Stimulated activated naive CD8-positive, alpha-beta T cell treated with anti-CD3 and anti-CD28 coated beads, Interleukin-15, Interleukin-2, amounts not matched to agents 100 U/mL and 50 U/mL, for 24 hours (primary cell): Measurements from ENCODE around the gene REPIN1.

Source experiments
- ATAC-seq: fragments of 150-1000 bp; cut with Tn5 transposase; one replicate; pipeline ENCODE4 v1.10.0; 2021
- DNase-seq: peaks from one replicate; pipeline ENCODE4 v3.0.0; 2021

The REPIN1 gene

DNA sequence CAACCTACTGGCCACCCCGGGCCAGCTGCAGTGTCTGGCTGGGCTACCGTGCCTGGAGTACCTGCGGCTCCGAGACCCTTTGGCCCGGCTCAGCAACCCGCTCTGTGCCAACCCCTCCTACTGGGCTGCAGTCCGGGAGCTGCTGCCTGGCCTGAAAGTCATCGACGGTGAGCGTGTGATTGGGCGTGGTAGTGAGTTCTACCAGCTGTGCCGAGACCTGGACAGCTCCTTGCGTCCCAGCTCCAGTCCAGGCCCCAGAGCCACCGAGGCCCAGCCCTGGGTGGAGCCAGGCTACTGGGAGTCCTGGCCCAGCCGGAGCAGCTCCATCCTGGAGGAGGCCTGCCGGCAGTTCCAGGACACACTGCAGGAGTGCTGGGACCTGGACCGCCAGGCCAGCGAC, 31.4 kb upstream of the REPIN1 start:
- DNase-seq (no peak), ATAC-seq (no peak)

DNA sequence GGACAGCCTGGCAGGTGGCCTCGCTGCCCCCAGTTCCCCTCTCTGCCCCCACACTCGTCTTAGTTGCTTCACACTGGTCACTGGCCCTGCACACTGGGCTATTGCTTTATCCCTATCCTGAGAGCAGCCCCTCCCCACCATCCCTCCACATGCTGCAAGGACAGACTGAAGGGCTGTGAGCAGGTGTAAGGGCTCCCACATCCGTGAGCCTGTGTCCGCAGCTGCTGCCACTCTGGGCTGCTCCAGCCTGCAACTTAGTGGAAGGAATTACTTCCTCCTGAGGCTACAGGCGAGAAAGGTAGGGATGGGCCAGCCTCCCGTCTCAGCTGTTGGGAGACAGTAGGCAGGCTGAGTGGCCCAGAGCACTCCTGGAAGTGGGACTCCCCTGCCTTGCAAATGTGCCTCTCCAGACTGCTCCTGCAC, 31.0 kb upstream of the REPIN1 start:
- DNase-seq (no peak), ATAC-seq (no peak)

DNA sequence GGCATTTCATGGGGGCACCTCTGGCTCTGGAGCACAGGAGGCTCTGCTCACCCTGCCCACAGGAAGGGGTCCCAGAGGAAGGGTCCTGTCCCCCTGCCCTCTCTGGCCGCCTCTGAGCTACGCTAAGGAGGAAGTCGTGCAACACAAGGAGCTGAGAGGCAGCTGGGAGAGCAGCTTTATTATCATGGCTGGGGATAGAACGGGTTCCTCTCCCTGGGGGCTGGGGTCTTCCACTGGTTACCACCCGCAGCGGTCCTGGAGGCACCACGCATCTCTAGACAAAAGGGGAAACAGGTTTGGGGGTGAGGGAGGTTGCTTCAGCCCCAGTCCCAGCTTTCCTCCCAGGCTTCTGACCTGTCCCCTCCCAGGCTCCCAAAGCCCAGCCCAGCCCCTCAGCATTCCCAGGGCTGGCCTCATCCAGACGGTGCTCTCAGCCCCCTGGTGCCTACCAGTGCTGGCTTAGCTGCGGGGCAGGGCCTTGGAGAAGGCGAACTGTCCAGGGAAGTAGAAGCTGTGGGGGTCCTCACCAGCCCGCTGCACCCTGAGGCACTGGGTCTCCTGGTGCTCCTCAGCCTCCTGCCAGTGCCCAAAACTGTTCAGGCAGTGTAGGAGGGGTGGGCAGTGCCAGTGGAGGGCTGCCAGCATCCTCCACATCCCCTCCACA, 30.3 kb upstream of the REPIN1 start:
- DNase-seq (no peak), ATAC-seq (no peak)

DNA sequence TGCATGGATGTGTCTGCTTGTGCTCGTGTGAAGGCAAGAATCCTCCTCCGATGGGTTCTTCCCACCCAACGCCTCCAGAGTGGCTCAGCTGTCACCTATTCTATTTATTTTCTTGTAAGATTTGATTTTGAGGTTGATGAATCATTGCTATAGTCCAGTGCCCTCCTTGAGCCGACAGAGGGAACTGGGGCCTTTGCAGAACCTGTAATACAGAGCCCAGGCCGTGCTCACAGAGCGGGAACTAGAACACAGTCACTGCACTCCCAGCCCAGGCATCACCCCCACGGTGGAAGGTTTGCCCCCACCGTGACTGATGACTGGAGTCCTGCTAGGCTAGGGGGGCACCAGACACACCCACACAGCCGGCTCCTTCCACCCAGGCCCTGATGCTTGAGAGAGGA, 29.2 kb upstream of the REPIN1 start:
- DNase-seq (no peak), ATAC-seq (peak; percentile 4)

DNA sequence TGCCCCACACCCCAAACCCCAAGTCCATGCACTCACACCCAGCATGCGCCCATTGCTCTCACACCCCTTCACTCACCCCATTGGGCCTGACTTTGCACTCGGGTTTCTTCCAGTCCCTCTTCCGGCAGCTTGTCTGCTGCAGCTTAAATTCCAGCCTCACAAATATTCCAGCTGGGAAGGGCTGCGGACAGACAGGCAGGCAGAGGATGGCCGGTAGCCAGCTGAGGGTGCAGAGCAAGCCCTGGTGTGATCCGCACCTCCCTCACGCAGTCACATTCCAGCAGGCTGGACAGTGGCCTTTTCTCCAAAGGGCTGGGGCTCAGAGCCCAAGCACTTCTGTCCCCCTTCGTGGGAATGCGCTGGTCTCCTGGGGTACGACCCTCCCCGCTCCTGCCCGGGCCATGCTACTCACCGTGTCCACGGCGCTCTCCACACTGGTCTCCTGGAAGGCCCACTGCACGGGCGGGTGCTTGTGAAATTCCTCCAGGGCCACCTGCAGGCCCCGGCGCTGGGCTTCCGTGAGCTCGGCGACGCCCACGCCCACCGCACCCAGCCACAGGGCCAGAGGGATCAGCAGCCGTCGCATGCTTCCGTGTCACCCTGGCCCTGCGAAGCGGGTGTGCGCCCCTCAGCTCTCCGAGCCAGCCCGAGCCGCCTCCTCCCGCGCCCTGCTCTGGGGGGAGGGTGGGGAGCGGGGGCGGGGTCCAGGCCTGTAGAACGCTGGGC, 28.4 kb upstream of the REPIN1 start:
- peak; percentile 39 for DNase-seq
- ATAC-seq, result peak; percentile 20

DNA sequence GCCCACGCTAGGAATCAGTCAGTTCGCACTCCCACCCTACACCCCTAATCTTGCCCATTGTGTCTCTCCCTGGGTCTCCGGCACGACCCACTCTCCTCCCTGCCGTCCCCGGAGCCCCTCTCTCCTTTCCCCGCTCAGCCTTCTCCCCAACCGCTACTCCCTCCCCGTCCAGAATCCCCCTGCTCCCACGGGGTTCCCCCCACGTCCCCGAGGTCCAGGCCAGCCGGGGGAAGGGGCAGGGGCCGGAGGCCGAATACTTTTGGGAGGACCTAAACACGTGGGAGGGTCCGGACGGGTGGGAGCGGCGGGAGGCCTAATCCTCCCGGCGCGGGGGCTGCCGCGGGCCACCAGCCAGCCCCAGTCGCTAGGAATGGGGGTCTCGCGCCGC, 27.8 kb upstream of the REPIN1 start:
- no peak for DNase-seq
- ATAC-seq, result no peak

DNA sequence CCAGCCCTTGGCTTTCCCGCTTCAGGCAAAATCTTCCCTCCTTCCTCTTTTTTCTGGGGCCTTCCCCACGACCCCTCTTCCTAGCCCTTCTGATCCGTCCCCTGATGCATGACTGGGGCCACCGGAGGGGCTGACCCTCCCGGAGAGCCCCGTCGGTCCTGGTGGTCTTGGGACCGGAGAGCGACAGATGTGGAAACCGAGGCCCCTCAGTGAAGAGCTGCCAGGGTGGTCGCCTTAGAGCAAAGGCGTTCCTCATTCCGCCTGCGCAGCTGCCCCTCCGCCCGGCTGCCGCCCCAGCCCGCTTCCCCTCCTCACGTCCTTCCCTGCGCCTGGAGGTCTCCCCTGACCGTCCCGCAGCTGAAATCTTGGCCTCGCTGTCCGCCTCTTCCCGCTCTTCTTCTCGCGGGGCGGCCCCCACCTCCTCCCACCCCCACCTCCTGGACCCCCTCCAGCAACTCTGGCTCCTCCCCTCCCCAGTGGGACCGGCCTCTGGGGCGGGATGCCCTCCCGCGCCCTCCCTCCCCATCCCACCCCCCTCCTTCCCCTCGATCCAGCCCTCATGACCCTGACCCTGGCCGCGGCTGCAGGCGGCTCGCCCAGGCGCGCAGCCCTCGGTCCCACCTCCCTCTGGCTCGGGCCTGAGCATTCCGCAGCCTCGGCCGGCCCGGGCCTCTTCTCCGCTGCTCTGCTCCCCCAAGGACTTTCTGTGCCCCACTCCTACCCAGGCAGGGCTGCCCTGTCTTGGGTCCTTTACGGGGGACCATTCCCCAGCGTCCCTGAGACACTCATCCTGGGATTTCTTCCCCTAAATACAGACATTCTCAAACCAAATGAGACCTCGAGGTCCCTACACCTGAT, 27.1 kb upstream of the REPIN1 start, which contains the start of gene RARRES2:
RARRES2 (minus strand) TSS at position 367 of the 858 bp plus-strand sequence. CDS start 1,020 bp downstream, outside the sequence.
- DNase-seq (no peak), ATAC-seq (no peak)

DNA sequence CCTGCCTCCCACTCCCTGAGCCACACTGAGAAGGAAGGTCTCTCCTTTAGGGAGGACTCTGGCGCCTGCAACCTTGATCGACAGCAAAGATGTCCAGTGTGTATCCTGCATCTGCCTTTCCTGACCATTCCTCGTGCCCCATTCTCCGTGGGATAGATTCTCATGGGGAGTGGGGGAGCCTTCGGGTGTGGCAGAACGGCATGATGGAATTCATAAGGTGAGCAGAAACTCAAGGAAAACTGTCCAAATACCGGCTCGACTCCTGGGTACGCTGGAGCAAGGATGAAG, 26.6 kb upstream of the REPIN1 start:
- no peak for ATAC-seq

DNA sequence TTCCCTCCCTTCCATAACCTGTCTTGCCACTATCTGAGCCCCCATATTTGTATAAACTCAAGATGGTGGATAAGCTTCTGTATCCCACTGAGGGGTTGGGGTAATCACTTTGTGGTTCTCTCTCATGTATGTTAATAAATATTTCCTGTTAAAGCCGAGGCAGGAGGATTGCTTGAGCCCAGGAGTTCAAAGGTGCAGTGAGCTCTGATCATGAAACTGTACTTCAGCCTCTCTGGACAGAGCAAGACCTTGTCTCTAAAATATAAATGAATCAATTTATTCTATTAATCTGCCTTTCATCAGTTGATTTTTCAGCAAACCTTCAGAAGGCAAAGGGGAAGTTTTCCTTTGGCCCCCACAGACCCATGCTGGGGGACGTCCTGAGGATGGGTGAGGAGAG, 25.4 kb upstream of the REPIN1 start:
- ATAC-seq (no peak), DNase-seq (no peak)

More for the DNA sequence above, 26.6 kb upstream of the REPIN1 start:
- DNase-seq, result no peak

DNA sequence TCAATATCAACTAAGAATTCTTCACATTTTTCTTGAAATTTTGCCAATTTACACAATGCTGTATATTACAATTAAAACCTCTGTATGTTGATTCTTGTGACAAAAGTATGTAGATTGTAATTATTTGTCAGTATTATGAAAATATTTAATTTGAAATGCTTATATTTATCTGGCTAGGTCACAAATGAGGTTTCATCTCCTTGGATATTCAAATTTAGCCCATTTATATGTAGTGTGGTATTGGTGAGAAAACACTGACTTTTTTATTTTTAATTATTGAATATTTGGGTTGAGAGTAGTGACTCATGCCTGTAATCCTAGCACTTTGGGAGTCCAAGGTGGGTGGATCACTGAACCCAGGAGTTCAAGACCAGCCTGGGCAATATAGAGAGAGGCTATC, 24.3 kb upstream of the REPIN1 start:
- ATAC-seq (no peak), DNase-seq (no peak)

DNA sequence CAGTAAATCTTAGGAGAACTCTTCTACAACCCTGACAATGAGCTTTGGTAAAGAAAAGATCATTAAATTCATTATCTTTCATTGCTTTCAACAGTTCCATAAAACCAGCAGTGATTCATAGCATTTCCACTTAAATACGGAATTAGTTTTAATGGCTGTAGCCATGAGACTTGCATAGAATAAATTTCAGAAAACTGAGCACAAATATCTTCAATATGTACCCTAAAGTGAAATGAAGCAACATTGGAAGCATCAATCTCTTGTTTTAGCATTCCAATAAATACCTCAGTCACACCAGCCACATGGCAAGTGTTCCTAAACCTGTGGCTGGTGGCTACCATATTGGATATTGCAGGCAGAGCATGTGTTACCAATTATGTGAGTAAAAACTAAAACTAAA, 23.6 kb upstream of the REPIN1 start:
- no peak for DNase-seq
- ATAC-seq, result no peak

DNA sequence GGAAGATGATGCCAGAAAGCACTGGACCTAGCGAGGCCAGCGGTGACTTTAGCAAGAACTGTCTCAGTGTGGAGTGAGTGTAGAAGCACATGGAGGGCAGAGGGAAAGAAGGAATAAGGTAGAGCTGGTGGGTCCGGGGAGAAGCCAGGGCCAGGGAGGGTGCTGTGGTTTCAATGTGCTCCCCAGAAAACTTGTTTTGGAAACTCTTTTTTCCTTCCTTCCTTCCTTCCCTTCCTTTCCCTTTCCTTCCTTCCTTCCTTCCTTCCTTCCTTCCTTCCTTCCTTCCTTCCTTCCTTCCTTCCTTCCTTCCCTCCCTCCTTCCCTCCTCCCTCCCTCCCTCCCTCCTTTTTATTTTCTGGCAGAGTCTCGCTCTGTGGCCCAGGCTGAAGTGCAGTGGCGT, 21.7 kb upstream of the REPIN1 start:
- ATAC-seq (no peak), DNase-seq (no peak)

DNA sequence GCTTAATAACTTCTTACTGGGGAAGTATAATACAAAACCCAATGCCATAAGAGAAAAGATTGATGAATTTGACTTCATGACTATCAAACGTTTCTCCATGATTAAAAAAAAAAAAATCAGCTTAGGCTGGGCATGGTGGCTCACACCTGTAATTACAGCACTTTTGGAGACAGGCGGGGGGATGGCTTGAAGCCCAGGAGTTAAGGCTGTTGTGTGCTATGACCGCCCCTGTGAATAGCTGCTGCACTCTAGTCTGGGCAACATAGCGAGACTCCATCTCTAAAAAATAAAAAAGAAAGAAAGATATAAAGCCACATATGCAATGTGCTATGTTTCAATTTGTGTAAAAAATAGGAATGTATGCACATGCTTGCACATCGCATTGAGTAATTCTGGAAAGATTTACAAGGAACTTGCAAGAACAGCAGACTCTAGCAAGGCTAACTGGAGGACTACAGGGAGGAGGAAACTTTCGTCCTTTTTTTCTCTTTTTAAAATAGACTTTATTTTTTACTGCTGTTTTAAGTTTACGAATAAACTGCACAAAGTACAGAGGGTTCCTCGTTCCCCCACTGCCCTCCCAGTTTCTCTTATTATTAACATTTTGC, 16.9 kb upstream of the REPIN1 start:
- DNase-seq (no peak), ATAC-seq (no peak)

DNA sequence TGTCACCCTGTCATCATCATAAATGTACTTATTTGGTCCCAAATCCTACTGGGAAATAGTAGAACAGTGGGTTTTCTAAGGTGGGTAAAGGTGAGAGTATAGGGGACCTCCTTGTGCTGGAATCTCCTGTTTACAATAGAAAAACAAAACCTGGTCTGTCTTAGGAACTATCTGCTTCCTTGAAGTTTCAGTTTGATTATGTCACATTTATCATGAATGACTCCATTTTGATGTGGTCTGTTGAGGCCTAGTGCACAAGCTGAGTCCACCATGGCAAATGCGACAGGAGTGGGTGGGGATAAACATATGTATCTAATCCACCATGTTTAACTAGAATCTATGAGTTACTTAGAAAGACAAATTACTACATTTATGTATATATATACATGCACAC, 13.0 kb upstream of the REPIN1 start:
- ATAC-seq (no peak), DNase-seq (no peak)

DNA sequence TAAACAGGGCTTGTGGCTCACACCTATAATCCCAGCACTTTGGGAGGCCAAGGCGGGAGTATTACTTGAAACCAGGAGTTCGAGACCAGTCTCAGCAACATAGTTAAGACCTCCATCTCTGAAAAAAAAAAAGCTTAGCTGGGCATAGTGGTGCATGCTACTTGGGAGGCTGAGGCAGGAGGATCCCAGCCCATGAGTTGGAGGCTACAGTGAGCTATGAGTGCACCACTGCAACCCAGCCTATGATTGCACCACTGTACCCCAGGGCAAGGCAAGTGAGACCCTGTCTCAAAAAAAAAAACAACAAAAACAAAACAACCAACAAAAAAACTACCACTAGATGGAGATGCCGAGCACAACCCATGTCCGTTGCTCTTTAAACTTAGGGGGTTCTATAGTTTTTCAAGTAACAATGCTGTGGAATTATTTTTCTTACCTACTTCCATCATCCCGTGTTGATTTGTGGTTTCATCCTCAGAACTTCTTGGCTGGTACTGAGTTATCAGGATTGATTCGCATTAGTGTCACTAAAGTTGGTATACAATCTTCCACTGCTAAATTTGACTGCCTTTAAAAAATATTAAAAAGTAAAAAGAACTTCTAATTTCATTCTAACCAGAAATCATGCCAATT, 12.2 kb upstream of the REPIN1 start:
- no peak for DNase-seq
- no peak for ATAC-seq

DNA sequence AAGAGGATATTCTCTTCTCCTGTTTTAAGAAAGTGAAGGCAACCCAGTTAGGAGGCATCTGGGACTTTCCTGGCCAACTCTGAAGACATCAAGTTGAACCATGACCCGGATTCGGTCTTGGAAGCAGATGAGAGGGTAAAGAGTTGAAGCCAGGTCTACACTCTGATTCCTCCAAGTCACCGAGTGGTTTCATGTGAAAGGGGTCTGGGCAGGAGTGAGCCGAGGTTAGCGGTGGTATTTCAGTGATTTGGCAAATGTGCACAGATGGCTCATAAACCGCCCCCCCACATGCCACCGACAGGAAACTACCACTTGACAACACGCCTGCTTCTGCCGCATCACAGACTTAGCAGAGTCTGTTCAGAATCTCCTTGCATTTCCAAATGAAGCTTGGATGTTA, 11.4 kb upstream of the REPIN1 start:
- ATAC-seq, result peak; percentile 81
- DNase-seq, result peak; percentile 72

DNA sequence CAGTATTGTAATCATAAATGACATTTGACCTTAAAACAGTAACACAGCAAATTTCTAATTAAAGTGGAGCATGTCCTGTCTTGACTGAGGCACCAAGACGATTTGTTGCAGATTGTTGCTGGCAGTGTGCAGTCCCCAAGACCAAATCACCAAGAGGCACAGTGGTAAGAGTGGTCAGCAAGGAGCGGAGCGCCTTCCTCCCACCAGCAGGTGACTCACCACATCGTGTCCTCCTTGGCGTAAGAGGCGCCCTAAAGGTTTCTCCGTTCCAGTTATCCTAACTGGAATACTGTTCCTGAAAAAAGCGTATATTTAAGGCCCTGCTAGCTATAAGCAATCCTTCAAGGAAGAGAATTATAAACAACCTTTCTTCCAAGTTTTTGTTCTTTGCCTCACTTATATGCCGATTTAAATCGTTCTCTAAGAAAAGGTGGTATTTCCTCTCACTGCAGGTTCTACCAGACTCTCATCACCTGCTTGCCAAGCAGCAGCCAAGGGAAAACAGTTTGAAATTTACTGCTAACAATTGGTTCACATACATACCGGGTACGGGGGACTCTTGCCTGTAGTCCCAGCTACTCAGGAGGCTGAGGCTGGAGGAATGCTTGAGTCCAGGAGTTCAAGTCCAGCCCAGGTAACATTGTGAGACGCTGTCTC, 10.7 kb upstream of the REPIN1 start:
- ATAC-seq (peak; percentile 38), DNase-seq (no peak)

DNA sequence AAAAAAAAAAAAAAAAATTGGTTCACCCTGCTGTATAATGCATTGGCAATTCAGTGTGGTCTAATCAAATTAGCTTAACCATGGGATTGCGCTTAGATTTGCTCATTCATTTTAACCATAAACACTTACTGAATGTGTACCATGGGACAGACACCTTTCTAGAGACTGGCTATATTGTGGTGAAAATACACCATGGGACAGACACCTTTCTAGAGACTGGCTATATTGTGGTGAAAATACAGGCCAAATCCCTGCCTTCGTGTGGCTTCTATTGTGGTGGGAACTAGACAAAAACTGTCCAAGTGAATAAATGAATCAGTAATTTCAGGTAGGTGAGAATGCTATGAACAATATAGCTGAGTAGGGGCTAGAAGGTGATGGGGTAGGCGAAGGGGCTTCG, 10.2 kb upstream of the REPIN1 start:
- DNase-seq (no peak), ATAC-seq (no peak)

DNA sequence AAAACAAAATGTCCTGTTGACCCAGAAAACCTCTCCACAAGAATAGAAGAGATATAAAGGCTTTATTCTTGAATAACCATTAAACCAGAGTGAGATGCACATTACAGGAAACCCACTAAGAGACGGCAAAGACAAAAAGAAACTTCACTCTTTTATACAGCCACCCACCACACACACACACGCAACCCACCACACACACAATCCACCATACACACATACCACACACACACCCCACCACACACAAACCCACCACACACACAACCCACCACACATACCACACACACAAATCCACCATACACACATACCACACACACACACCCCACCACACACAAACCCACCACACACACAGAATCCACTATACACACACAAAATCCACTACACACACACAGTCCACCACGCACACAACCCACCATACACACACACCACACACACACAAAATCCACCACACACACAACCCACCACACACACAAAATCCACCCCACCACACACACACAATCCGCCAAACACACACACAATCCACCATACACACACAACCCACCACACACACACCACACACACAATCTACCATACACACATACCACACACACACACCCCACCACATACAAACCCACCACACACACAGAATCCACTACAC, 9.5 kb upstream of the REPIN1 start:
- ATAC-seq, result no peak
- DNase-seq, result no peak

DNA sequence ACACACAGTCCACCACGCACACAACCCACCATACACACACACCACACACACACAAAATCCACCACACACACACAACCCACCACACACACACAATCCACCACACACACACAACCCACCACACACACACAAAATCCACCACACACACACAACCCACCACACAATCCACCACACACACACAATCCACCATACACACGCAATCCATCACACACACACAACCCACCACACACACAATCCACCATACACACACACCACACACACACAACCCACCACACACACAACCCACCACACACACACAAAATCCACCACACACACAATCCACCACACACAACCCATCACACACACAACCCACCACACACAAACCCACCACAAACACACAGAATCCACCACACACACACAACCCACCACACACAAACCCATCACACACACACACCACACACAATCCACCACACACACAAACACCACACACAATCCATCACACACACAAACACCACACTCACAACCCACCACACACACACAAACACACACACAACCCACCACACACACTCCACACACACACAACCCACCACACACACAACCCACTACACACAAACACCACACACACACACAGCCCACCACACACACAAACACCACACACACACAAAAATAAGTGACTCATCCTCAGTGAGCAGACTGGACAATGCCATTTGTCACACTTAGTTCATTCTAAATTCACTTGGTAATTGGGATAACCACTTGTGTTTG, 8.8 kb upstream of the REPIN1 start:
- ATAC-seq (no peak), DNase-seq (no peak)
